ENCODE results near the gene HTR3E. TPM values are rescaled to one million over a fixed set of nuclear protein-coding genes. Genes with fewer than 3 reads are reported as not detected.

The HTR3E gene
- total RNA-seq, 1 donor from 2014 or later: not detected

GRCh38 chr3:184154885-184155643 is 58.2 kb downstream of the HTR3E start, which contains the start of gene DVL3:
Gene DVL3, plus strand, starts transcription at chr3:184155377. Its CDS starts 259 bp downstream, at chr3:184155636.
- DNase-seq: peak; percentile 88
- H3K4me1 Mint-ChIP-seq: peaks cover 14% of the 10 kb centered on the region
- intact Hi-C loops (cut with micrococcal nuclease): loop anchor here (1.0 to 10.0 kb wide), 5 partner anchors 19 to 600 kb away; partner anchors contain the start of genes ABCC5, AP2M1, EIF2B5 and KLHL6
- peaks cover 6% of the 10 kb centered on the region for H3K36me3 Mint-ChIP-seq (ENCODE audit: low read depth)
- peak within 1 kb of the TSS; percentile 95 for H3K4me3 Mint-ChIP-seq
- peak within 1 kb of the TSS; percentile 78 for H3K27ac Mint-ChIP-seq
- no peaks in the 10 kb centered on the region for H3K9me3 Mint-ChIP-seq
- no peaks in the 10 kb centered on the region for H3K27me3 Mint-ChIP-seq

DNA sequence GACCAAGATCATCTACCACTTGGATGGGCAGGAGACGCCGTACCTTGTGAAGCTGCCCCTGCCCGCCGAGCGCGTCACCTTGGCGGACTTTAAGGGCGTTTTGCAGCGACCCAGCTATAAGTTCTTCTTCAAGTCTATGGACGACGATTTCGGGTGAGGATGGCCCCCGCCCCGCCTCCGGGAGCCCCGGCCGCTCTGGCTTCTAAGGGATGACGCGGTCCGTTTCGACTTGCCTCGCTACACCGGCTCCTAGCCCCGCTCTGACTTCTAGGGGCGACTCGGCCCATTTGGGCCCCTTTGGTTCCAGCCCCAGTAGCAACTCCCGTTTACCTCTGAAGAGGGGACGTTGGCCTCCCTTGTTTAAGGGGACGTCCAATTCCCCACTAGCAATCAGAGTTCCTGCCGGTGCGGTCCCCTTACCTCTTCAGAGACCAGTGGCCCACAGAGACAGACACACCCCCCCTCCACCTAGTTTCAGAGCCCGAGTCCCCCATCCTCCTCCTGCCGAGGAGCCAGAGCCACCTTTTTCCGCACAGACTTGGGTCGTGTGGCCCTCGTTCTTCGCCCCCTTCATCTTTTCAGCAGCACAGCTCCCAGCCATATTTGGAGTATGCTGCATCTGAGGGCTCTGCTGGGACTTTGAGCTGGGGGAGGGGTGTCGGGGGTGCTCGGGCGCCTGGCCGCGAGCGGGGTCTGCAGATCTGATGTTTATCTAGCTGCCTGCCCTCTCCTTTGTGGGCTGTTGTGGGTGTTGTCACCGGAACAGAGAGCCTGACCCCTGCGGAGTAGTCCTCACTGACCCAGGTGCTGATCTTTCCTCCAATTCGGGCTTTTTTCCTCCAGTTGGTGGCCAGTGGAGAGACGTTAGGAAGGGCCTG is 59.0 kb downstream of the HTR3E start:
- intact Hi-C loops (cut with micrococcal nuclease): loop anchor here (1.0 to 10.0 kb wide), 6 partner anchors 18 to 601 kb away; partner anchors contain the start of genes ABCC5, ABCF3, AP2M1 and EIF2B5
- Mint-ChIP-seq H3K4me1 (peaks cover 15% of the 10 kb centered on the region), H3K27me3 (no peaks in the 10 kb centered on the region), H3K9me3 (no peaks in the 10 kb centered on the region), H3K36me3 (ENCODE audit: low read depth) (peaks cover 6% of the 10 kb centered on the region), H3K27ac (peak overlapping the region; percentile 78), H3K4me3 (peak overlapping the region; percentile 95)
- peak; percentile 84 for DNase-seq

- no peaks in the 10 kb centered on the region for H3K9me3 Mint-ChIP-seq
- H3K4me1 Mint-ChIP-seq: peaks cover 18% of the 10 kb centered on the region
- intact Hi-C loops (cut with micrococcal nuclease): loop anchor here (1.0 to 10.0 kb wide), 4 partner anchors 30 to 602 kb away; partner anchors contain the start of genes ABCC5, ABCF3, KLHL6 and YEATS2
- no peaks in the 10 kb centered on the region for H3K27me3 Mint-ChIP-seq
- DNase-seq: no peak
- peak overlapping the region; percentile 95 for H3K4me3 Mint-ChIP-seq
- peak overlapping the region; percentile 78 for H3K27ac Mint-ChIP-seq
- peaks cover 6% of the 10 kb centered on the region for H3K36me3 Mint-ChIP-seq (ENCODE audit: low read depth)
Observed at GRCh38 chr3:184156522-184156955, 59.7 kb downstream of the HTR3E start.

Other genes starting within 250 kb of the HTR3E start
- 89.5 and 91.4 TPM in 2 replicates for gene PARL, start 212.2 kb upstream of the HTR3E start, total RNA-seq
- gene ABCC5, start 79.2 kb upstream of the HTR3E start, total RNA-seq: 19.7 and 22.1 TPM in 2 replicates
- not detected in 2 replicates for gene HTR3D, start 65.3 kb upstream of the HTR3E start, total RNA-seq
- not detected in 2 replicates for gene HTR3C, start 44.0 kb upstream of the HTR3E start, total RNA-seq
- 72.2 and 74.7 TPM in 2 replicates for gene EIF2B5, start 38.3 kb downstream of the HTR3E start, total RNA-seq
- 49.0 and 54.5 TPM in 2 replicates for gene DVL3, start 58.3 kb downstream of the HTR3E start, total RNA-seq
- 241 and 242 TPM in 2 replicates for gene AP2M1, start 77.8 kb downstream of the HTR3E start, total RNA-seq
- gene ABCF3, start 89.1 kb downstream of the HTR3E start, total RNA-seq: 66.9 and 67.6 TPM in 2 replicates
- gene VWA5B2, start 132.5 kb downstream of the HTR3E start, total RNA-seq: not detected in 2 replicates
- 82.5 and 85.3 TPM in 2 replicates for gene ALG3, start 151.9 kb downstream of the HTR3E start, total RNA-seq
- gene EEF1AKMT4, start 152.6 kb downstream of the HTR3E start, total RNA-seq: 14.3 and 15.9 TPM in 2 replicates
- gene CAMK2N2, start 164.5 kb downstream of the HTR3E start, total RNA-seq: 0.14 TPM in 2 replicates
- not detected in 2 replicates for gene ECE2, start 179.0 kb downstream of the HTR3E start, total RNA-seq
- gene PSMD2, start 202.2 kb downstream of the HTR3E start, total RNA-seq: 280 and 283 TPM in 2 replicates
- 680 and 700 TPM in 2 replicates for gene EIF4G1, start 217.5 kb downstream of the HTR3E start, total RNA-seq
- gene FAM131A, start 240.5 kb downstream of the HTR3E start, total RNA-seq: 8.6 and 8.7 TPM in 2 replicates

All from activated CD4-positive, alpha-beta T cell treated with anti-CD3 and anti-CD28 coated beads, Interleukin-2, amount 10 ng/mL, durations not matched to agents 24 days and 14 days (primary cell).